ENCODE data around the gene ZDHHC11. TPM values are rescaled to one million over a fixed set of nuclear protein-coding genes. Genes with fewer than 3 reads are reported as not detected.
"Not testable (repeated sequence)": the region's sequence is repeated elsewhere in the genome, so short reads cannot be mapped to it uniquely, and the experiment has no call there.

Gene ZDHHC11
- polyA plus RNA-seq, 1 donor (not counting 4 experiments of a cell fraction or from before 2014, with no cell fraction given), result 0.33 TPM

- Histone ChIP-seq H2AFZ (ENCODE audit: control insufficient read depth, low read length) (no peak overlapping the region), H3K27ac (ENCODE audit: control insufficient read depth, insufficient read depth, low read length) (no peak overlapping the region), H4K20me1 (ENCODE audit: control insufficient read depth, extremely low read depth, insufficient read depth, low read length) (peaks cover 13% of the 10 kb centered on the region), H3K4me3 (ENCODE audit: control insufficient read depth in 2 of 3, extremely low read depth in 1 of 3, insufficient read depth in 2 of 3, low read depth in 1 of 3, low read length in 3 of 3) (no peak overlapping the region), H3K79me2 (ENCODE audit: control insufficient read depth, insufficient read depth, low read length) (peaks cover 46% of the 10 kb centered on the region), H3K4me2 (ENCODE audit: control insufficient read depth, extremely low read depth, insufficient read depth, low read depth, low read length) (no peak overlapping the region), H3K4me1 (ENCODE audit: control insufficient read depth, extremely low read depth, insufficient read depth, low read length) (no peaks in the 10 kb centered on the region), H3K9ac (ENCODE audit: control insufficient read depth, extremely low read depth, insufficient read depth, low read length) (no peak overlapping the region), H3K9me1 (ENCODE audit: control insufficient read depth, extremely low read depth, insufficient read depth, low read length) (no peaks in the 10 kb centered on the region), H3K9me3 (ENCODE audit: control insufficient read depth, low read depth, low read length) (no peaks in the 10 kb centered on the region), H3K27me3 (ENCODE audit: control insufficient read depth, extremely low read depth, insufficient read depth, low read length) (no peaks in the 10 kb centered on the region), H3K36me3 (ENCODE audit: control insufficient read depth in 2 of 2, extremely low read depth in 1 of 2, insufficient read depth in 2 of 2, low read length in 2 of 2) (peaks cover 46 to 55% of the 10 kb centered on the region in 2 experiments)
- no peak for DNase-seq (ENCODE audit: low read depth, low spot score)
- no peak for TF ChIP-seq EZH2 (IDR thresholded peaks at IDR 0.05; ENCODE audit: low read length)
- TF ChIP-seq CTCF (optimal IDR thresholded peaks at IDR 0.05 in 1 of 3, IDR thresholded peaks at IDR 0.05 in 1 of 3, conservative IDR thresholded peaks at IDR 0.05 in 1 of 3; ENCODE audit: extremely low read depth in 1 of 3, insufficient read depth in 2 of 3, low read length in 3 of 3), result no peak
- no peak for FAIRE-seq
- dilution Hi-C loops (cut with MboI; ENCODE audit: extremely low pct_ligation_motif_present, low sequenced_read_pairs), result no loop called here
These were observed 30.2 kb upstream of the ZDHHC11 start for GRCh38 chr5:880816-881550.

GRCh38 chr5:878677-879076 lies 27.9 kb upstream of the ZDHHC11 start:
- H3K79me2 ChIP-seq (ENCODE audit: control insufficient read depth, insufficient read depth, low read length), result peaks cover 23% of the 10 kb centered on the region
- dilution Hi-C loops (cut with MboI; ENCODE audit: extremely low pct_ligation_motif_present, low sequenced_read_pairs); H3K9ac ChIP-seq (ENCODE audit: control insufficient read depth, extremely low read depth, insufficient read depth, low read length); H3K4me3 ChIP-seq (ENCODE audit: control insufficient read depth in 2 of 3, extremely low read depth in 1 of 3, insufficient read depth in 2 of 3, low read depth in 1 of 3, low read length in 3 of 3); H3K9me1 ChIP-seq (ENCODE audit: control insufficient read depth, extremely low read depth, insufficient read depth, low read length); H3K4me2 ChIP-seq (ENCODE audit: control insufficient read depth, extremely low read depth, insufficient read depth, low read depth, low read length); FAIRE-seq; H3K27me3 ChIP-seq (ENCODE audit: control insufficient read depth, extremely low read depth, insufficient read depth, low read length); H2AFZ ChIP-seq (ENCODE audit: control insufficient read depth, low read length); H3K4me1 ChIP-seq (ENCODE audit: control insufficient read depth, extremely low read depth, insufficient read depth, low read length); H3K27ac ChIP-seq (ENCODE audit: control insufficient read depth, insufficient read depth, low read length); DNase-seq (ENCODE audit: low read depth, low spot score); H3K9me3 ChIP-seq (ENCODE audit: control insufficient read depth, low read depth, low read length): not testable (repeated sequence)
- H3K36me3 ChIP-seq (ENCODE audit: control insufficient read depth in 2 of 2, extremely low read depth in 1 of 2, insufficient read depth in 2 of 2, low read length in 2 of 2), result peaks cover 35 to 38% of the 10 kb centered on the region in 2 experiments
- peaks cover 13% of the 10 kb centered on the region for H4K20me1 ChIP-seq (ENCODE audit: control insufficient read depth, extremely low read depth, insufficient read depth, low read length)

- no peak for FAIRE-seq
- Histone ChIP-seq H3K9ac (ENCODE audit: control insufficient read depth, extremely low read depth, insufficient read depth, low read length) (no peak overlapping the region), H3K4me2 (ENCODE audit: control insufficient read depth, extremely low read depth, insufficient read depth, low read depth, low read length) (no peak overlapping the region), H3K79me2 (ENCODE audit: control insufficient read depth, insufficient read depth, low read length) (peaks cover 17% of the 10 kb centered on the region), H4K20me1 (ENCODE audit: control insufficient read depth, extremely low read depth, insufficient read depth, low read length) (peaks cover 13% of the 10 kb centered on the region), H2AFZ (ENCODE audit: control insufficient read depth, low read length) (no peak overlapping the region), H3K4me1 (ENCODE audit: control insufficient read depth, extremely low read depth, insufficient read depth, low read length) (no peaks in the 10 kb centered on the region), H3K36me3 (ENCODE audit: control insufficient read depth in 2 of 2, extremely low read depth in 1 of 2, insufficient read depth in 2 of 2, low read length in 2 of 2) (peaks cover 32 to 33% of the 10 kb centered on the region in 2 experiments), H3K27ac (ENCODE audit: control insufficient read depth, insufficient read depth, low read length) (no peak overlapping the region), H3K9me3 (ENCODE audit: control insufficient read depth, low read depth, low read length) (no peaks in the 10 kb centered on the region), H3K27me3 (ENCODE audit: control insufficient read depth, extremely low read depth, insufficient read depth, low read length) (no peaks in the 10 kb centered on the region), H3K9me1 (ENCODE audit: control insufficient read depth, extremely low read depth, insufficient read depth, low read length) (no peaks in the 10 kb centered on the region), H3K4me3 (ENCODE audit: control insufficient read depth in 2 of 3, extremely low read depth in 1 of 3, insufficient read depth in 2 of 3, low read depth in 1 of 3, low read length in 3 of 3) (no peak overlapping the region)
- no peak for DNase-seq (ENCODE audit: low read depth, low spot score)
- dilution Hi-C loops (cut with MboI; ENCODE audit: extremely low pct_ligation_motif_present, low sequenced_read_pairs), result no loop called here
- TF ChIP-seq CTCF (optimal IDR thresholded peaks at IDR 0.05 in 1 of 3, IDR thresholded peaks at IDR 0.05 in 1 of 3, conservative IDR thresholded peaks at IDR 0.05 in 1 of 3; ENCODE audit: extremely low read depth in 1 of 3, insufficient read depth in 2 of 3, low read length in 3 of 3) (no peak), EZH2 (IDR thresholded peaks at IDR 0.05; ENCODE audit: low read length) (no peak)
These were observed 27.3 kb upstream of the ZDHHC11 start for GRCh38 chr5:878125-878524.

All from keratinocyte (primary cell).